Activated CD4-positive, CD25-positive, alpha-beta regulatory T cell treated with anti-CD3 and anti-CD28 coated beads, Interleukin-2, amount 50 U/mL, for 16 hours (primary cell): ENCODE results near the gene FAM90A26.
A peak's percentile ranks its signal among the peaks of the same experiment; 100 is the strongest.
"Not testable (repeated sequence)": the region's sequence is repeated elsewhere in the genome, so short reads cannot be mapped to it uniquely, and the experiment has no call there.

Experiments used
- DNase-seq: peaks from one replicate; pipeline ENCODE4 v3.0.0-alpha.2; 2020; ENCODE audit warnings: low read depth, low spot score

FAM90A26 gene, protein sequence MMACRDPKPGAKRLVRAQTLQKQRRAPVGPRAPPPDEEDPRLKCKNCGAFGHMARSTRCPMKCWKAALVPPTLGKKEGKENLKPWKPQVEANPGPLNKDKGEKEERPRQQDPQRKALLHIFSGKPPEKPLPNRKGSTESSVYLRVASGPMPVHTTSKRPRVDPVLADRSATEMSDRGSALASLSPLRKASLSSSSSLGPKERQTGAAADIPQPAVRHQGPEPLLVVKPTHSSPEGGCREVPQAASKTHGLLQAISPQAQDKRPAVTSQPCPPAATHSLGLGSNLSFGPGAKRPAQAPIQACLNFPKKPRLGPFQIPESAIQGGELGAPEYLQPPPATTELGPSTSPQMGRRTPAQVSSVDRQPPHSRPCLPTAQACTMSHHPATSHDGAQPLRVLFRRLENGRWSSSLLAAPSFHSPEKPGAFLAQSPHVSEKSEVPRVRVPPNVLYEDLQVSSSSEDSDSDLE

DNA sequence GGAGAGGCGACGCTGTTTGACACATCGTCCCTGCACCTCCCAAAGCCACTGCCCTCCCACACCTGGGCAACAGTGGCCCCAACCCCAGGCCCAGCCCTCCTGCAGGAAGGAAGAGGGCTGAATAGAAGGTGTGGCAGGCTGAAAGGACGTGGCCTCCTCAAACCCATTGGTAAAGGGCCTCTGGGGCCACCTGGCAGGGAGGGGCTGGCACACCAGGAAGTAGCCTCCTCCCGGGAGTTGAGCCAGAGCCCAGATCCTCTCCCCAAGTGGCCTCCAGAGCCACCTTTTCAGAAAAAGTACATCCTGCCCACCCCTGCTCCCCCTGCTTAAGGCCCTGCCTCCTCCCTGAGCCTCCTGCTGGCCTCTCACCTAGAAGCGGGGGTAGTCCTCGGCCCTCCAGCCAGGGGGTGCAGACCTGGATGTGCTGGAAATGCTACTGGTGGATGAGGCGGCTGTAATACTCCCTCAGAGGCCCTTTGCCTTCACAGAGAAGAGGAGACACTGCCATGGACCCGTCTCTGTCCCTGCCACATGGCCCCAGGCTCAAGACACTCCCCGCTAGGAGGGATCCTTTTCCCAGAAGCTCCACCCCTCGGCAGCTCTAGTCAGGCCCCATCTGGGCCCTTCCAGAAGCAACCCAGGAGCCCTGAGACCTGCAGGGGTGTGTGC lies at the start of gene FAM90A26:
TSS of gene FAM90A26 (plus strand) at position 619 of the 669 bp plus-strand sequence. CDS start 2,764 bp downstream, outside the sequence.
- not testable (repeated sequence) for DNase-seq

DNA sequence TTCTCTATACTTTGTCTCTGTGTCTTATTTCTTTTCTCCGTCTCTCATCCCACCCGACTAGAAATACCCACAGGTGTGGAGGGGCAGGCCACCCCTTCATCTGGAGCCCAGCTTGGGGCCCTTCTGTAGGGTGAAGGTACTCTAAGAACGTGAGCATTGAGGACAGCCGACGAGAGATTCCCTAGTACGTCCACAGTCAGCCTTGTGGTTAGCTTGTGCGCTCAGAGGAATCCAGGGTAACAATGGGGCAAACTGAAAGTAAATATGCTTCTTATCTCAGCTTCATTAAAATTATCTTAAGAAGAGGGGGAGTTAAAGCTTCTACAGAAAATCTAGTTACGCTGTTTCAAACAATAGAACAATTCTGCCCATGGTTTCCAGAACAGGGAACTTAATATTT lies 47.5 kb upstream of the FAM90A26 start:
- not testable (repeated sequence) for DNase-seq

DNA sequence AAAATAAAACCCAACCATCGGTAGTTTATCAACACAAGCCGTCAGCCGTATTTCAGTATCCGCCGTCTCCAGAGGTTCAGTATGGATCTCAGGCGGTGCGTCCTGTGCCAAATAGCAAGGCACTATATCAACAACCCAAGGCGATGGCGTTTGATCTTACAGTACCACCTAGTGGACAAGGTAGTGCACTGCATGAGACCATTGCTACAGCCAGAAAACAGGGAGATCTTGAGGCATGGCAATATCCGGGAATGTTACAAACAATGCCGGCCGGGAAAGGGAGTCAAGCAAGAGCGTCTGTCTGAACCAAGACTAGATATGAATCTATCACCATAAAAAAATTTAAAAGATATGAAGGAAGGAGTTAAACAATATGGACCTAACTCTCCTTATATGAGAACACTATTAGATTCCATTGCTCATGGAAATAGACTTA lies 46.6 kb upstream of the FAM90A26 start:
- peak; percentile 8 for DNase-seq

DNA sequence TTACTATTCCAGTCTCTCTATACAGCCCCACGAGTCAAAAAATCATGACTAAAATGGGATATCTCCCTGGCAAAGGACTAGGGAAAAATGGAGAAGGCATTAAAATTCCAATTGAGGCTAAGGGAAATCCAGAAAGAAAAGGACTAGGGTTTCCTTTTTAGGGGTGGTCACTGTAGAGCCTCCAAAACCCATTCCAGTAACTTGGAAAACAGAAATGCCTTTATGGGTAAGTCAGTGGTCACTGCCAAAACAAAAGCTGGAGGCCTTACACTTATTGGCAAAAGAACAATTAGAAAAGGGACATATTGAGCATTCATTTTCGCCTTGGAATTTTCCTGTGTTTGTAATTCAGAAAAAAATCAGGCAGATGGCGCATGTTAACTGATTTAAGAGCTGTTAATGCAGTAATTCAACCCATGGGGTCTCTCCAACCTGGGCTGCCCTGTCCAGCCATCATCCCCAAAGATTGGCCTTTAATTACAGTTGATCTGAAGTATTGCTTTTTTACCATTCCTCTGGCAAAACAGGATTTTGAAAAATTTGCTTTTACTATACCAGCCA lies 44.5 kb upstream of the FAM90A26 start:
- not testable (repeated sequence) for DNase-seq

DNA sequence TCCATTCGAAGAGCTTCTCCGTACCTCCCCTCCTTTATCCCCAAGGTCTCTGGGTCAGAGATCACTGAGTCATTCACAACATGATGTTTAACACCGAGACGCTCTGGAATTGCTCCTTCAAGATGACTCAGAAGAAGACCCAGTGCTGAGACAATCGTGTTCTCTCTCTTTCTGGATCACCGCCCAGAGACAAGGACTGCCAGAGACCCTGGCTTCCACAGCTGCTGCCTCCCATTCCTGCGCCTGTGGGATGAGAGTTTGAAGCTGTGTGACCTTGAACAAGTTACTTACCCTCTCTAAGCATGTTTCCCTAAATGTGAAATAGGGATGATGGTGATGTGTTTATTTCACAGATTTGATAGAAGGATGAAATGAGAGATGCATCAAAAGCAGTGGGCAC lies 38.8 kb upstream of the FAM90A26 start:
- not testable (repeated sequence) for DNase-seq

DNA sequence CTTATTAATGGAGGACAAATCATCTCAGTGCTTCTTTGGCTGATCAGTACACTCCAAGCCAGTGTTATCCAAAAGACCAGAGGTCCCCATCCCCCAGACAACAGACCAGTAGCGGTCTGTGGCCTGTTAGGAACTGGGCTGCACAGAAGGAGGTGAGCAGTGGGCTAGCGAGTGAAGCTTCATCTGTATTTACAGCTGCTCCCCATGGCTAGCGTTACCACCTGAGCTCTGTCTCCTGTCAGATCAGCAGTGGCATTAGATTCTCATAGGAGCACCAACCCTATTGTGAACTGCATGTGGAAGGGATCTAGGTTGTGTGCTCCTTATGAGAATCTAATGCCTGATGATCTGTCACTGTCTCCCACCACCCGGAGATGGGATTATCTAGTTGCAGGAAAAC lies 37.4 kb upstream of the FAM90A26 start:
- DNase-seq = not testable (repeated sequence)

DNA sequence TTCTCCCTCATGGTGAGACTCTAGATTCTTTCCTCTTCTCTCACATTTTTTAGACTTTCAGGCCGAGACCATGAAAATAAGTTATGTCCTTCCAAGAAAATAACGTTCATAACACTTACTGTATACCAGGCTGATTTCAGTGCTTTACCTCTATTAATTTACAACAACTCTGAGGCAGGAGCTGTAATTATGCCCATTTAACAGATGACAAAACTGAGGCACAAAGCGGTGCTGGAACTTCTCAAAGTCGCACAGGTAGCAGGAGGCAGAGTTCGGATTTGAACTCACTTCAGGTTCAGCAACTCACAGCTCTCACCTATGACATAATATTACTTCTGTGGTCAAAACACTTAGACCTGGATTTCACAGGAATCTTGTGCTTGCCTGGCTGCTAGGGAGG lies 36.2 kb upstream of the FAM90A26 start:
- DNase-seq = not testable (repeated sequence)

DNA sequence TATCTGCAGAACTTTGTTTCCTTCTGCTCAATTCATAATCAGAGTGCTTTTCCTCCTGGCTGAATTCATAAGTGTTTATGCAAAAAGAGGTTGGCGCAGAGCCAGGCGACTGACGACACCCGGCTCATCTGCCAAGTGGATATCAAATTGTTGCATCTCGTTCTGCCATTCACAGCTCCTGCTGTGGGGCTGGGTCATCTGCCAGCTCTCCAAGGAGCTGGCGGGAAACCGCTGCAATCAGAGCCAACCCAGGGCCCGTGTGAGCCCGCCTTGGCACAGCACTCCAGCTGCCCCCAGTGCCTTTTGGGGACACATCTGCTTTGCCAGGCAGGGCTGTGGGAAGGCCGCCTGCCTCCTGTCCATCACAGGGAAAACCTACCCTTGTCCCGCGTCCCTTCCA lies 35.7 kb upstream of the FAM90A26 start:
- DNase-seq = not testable (repeated sequence)

DNA sequence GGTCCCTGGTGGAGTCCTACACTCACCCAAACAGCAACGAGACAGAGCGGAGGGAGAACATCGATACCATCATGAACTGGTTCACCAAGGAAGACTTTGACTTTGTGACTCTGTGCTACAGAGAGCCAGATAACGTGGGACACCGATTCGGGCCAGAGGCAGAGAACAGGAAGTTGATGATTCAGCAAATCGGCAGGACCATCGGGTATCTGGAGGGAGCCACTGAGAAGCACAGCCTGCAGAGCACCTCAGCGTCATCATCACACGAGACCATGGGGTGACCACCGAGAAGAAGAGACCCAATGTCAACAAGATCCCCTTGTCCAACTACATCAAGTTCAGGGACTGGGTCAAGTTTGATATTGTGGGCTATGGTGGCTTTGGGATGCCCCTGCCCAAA lies 29.2 kb upstream of the FAM90A26 start:
- not testable (repeated sequence) for DNase-seq

DNA sequence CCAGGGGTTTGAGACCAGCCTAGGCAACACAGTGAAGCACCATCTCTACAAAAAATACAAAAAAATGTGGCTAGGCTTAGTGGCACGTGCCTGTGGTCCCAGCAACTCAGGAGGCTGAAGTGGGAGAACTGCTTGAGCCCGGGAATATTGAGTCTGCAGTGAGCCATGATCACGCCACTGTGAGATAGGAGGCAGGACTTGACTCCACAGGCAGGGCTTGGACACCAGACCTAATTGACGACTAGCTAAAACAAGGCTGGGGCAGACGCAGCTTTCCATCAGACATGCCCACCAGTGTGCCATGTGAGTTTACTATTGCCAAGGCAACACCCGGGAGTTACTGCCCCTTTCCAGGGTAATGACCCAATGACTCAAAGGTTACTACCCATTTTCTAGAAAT lies 27.4 kb upstream of the FAM90A26 start:
- DNase-seq = not testable (repeated sequence)

DNA sequence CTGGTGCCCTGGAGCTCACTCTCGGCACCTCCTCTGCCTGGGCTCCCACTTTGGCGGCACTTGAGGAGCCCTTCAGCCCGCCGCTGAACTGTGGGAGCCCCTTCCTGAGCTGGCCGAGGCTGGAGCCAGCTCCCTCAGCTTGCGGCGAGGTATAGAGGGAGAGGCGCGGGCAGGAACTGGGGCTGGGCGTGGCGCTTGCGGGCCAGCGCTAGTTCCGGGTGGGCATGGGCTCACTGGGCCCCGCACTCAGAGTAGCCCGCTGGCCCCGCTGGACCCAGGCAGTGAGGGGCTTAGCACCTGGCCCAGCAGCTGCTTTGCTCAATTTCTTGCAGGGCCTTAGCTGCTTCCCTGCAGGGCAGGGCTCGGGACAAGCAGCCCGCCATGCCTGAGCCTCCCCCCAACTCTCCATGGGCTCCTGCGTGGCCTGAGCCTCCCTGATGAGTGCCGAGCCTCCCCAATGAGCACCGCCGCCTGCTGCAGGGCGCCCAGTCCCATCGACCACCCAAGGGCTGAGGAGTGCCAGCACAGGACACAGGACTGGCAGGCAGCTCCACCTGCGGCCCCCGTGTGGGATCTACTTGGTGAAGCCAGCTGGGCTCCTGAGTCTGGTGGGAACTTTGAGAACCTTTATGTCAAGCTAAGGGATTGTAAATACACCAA lies 26.7 kb upstream of the FAM90A26 start:
- DNase-seq = no peak

DNA sequence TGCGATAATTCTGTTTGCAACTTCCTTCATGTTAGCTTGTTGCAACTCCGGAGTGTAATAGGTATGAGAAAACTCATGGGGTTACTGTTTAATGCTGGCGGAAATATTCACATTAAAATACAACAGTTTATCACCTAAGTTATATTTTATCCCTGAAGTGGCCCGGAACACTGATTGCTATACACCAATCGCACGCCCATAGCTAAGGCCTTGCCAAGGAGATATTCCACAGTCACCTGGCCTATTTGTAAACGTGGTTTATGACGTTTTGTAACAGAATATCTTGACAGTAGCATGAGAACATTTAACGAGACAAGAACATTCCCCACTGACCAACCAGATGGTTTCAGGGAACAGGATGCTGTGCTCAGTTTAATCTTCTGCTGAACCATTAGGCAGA lies 23.2 kb upstream of the FAM90A26 start:
- DNase-seq = no peak

DNA sequence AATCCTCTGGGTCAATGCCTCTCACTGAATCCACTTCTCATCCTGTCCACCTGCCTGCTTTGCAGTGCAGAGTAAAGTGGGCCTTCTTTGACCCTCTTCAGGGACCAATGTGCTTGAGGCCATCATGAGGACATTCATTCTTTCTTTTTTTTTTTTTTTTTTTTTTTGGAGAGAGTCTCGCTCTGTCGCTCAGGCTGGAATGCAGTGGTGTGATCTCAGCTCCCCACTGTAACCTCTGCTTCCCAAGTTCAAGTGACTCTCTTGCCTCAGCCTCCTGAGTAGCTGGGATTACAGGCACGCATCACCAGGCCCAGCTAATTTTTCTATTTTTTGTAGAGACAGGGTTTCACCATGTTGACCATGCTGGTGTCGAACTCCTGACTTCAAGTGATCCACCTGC lies 22.8 kb upstream of the FAM90A26 start:
- DNase-seq = not testable (repeated sequence)

DNA sequence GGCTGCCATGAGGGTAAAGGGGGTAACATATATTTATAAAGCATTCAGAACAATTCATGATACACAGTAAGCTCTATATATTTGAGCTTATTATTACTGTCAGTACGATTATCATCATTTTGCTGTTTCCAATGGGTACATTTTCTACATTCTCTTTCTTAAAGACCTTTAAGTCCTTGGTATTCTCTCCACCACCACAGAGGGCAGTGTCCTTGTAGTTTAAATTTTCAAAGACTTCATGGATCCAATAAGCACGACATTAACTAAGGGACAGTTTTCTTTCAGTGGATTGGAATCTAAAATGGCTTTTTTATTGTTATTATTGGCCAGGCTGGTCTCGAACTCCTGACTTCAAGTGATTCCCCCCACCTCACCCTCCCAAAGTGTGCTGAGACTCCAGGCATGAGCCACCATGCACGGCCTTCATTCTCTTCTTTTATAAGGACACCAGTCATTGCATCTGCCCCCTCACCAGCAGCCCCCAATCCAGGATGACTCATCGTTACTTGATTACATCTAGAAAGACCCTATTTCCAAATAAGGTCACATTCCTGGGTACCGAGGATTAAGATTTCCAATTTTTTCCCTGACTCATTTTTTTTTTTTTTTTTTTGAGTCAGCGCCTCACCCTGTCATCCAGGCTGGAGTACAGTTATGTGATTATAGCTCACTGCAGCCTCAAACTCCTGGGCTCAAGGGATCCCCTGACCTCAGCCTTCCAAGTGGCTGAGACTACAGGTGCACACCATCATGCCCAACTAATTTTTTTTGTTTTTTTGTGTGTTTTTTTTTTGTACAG lies 21.4 kb upstream of the FAM90A26 start:
- not testable (repeated sequence) for DNase-seq

DNA sequence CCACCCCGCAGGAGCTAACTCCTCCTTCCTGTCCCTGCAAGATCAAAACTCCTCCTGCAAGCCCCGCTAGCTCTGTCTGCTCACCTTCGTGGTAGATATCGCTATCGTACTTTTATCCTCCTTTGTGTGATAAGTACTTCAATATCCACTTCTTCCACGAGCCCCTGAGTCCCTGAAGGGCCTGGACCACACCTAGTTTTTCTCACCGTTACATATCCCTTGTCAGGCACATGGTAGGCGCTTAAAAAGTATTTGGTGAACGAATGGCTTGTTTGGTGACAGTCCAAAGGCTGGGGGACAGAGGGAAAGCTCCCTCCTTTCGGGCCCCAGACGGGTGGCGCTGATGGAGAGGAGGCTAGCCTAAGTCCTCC lies 18.4 kb upstream of the FAM90A26 start:
- not testable (repeated sequence) for DNase-seq

DNA sequence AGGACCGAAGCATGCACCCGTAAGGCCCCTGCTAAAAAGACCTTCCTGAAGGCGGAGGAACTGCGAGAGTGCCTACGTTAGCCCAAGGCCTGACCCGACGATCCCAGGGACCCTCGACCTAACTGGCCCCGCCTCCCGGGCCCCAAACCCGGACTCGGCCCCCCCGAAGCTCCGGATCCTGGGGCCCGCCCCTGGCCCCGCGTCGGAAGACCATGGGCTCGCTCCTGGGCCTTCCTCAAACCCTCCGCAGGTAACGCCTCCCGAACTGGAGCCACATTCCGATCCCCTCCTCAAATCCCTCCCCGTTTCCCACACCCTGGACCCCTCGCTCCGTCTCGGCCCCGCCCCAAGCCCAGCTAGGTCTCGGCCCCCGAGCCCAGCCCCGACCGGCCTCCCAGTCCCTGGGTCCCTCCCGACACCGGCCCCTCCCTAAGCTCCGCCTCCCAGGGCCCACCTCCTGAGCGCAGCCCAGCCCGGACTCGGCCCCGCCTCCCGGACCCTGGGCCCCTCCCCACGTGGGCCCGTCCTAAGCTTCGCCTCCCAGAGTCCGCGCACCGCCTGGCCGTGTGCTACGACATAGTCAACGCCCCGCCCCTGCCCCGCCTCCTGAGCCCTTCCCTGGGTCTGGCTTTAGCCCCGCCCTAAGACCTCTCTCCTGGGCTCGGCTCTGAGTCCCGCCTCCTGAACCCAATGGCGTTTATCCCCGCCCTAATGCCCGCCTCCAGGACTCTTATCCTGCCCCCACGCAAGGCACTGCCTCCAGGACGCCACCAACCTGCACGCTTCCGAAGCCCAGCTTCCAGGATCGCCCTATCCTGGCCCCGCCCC lies 17.8 kb upstream of the FAM90A26 start:
- peak; percentile 88 for DNase-seq

DNA sequence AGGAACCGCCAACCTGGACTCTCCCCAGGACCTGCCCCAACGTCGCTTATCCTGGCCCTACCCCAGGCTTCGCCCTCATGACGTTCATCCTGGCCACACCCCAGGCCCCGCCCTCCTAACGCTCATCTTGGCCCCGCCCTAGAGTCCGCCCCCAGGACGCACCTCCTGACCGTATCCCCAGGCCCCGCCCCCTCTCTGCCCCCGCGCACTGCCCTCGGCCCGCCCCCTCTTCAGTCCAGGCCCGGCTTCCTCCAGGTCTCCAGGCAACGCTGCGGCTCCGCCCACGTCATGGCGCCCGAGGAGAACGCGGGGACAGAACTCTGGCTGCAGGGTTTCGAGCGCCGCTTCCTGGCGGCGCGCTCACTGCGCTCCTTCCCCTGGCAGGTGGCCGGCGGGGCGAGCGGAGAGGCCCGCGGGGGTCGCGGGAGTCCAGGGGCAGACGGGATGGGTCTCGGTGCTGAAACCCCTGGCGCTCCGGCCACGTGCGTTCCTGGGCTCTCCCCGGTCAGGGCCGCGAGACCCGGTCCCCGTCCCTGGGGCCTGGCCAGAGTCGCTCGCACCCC lies 17.1 kb upstream of the FAM90A26 start:
- DNase-seq = peak; percentile 89

DNA sequence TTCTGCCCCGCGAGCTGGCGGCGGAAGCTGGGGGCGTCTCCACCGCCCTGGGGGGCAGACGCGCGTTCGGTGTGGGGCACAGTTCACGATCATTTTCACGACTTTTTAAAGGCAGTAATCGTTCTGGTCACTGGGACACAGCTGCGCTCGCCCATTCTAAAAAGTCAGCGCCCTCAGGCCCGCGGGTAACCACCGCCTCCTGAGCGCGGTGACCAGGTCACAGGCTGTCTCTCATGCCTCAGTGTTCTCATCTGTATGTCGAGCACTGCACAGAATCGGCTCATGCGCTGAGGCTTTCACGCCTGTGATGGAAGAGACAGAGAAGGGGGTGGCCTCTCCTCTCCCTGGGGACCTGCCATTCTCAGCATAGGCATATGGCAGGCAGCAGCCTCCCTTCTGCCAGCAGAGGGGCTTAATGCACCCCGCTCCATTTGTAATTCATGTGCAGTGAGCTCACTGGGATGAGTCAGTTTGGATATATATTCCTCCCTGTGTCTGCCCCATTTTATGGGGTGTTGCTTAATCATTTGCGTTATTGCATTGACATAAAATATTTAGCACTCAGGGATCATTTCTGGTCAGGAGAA lies 16.5 kb upstream of the FAM90A26 start:
- not testable (repeated sequence) for DNase-seq

DNA sequence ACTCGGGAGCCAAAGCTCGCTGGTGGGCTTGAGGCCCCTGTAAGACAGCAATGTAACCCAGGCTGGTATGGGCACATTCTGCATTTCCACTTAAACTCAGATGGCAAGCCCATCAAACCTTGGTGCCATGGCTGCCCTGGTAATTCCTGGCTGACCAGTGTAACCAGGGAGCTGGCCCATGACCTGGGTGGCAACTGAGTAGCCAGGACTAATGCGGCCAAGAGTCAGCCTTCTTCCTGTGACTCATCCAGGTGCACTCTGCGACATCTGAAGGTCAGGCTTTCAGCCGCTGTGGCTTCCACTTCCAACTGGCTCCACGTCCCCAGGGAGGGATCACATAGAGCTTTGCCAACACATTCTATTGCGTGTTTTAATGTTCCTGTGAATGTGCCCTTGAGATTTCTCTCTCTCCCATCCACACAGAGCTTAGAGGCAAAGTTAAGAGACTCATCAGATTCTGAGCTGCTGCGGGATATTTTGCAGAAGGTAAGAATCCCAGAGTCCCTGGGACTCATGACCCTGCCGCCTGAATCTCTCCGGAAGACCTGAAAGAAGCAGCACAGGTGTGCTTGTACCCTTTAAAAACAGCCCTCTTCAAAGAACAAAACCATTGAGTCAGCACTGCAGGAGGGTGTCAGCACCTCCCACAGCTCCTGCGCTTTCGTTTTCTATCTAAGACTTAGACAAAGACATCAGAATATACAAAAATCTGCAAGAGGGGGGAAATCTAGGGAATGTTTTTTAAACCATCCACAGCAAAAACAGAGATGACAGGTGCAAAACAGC lies 14.9 kb upstream of the FAM90A26 start:
- not testable (repeated sequence) for DNase-seq
